IMR-90 (cell line): ENCODE data around the gene SH3RF3. TPM values are rescaled to one million over a fixed set of nuclear protein-coding genes. Genes with fewer than 3 reads are reported as not detected.

Experiments
- ATAC-seq: fragments of 200-7000 bp; cut with Tn5 transposase; 2 replicates; pipeline ENCODE4 v1.9.1; 2020; ENCODE audit warnings: low read depth, mild to moderate bottlenecking, moderate library complexity
- BruUV-seq: library from RNA; stranded (reverse); fragments of 400-500 nt; replicated peaks from 2 replicates; lab custom pipeline; 2021; lab: Mats Ljungman, UMichigan
- CTCF ChIA-PET: fragments of 300-600 bp; formaldehyde crosslinking; extraction: SDS; loops from one replicate; lab custom pipeline; 2021; ENCODE audit warnings: antibody characterized with exemption; lab: Yijun Ruan, JAX
- POLR2A ChIA-PET: fragments of 300-600 bp; sonication (Branson Sonifier 250); formaldehyde crosslinking; loops from one replicate; lab custom pipeline; 2022; ENCODE audit warnings: antibody characterized with exemption; ENCODE audit not compliant: unreplicated experiment; lab: Charles Lee
- DNase-seq: peaks from one replicate; pipeline ENCODE4 v3.0.0; 2013
- H2AFZ ChIP-seq: replicated peaks from 2 replicates; pipeline ENCODE3; 2013; ENCODE audit warnings: low read length, mild to moderate bottlenecking; ENCODE audit not compliant: poor library complexity
- H2AK5ac ChIP-seq: 2 replicates; pipeline ENCODE4 v1.6.1; 2013; ENCODE audit warnings: low read depth, low read length, inconsistent platforms
- H2AK9ac ChIP-seq: replicated peaks from 2 replicates; pipeline ENCODE3; 2013; ENCODE audit warnings: mild to moderate bottlenecking, low read depth, low read length, moderate library complexity; ENCODE audit not compliant: poor library complexity
- H2BK120ac ChIP-seq: 2 replicates; pipeline ENCODE4 v1.6.1; 2013; ENCODE audit warnings: low read depth, low read length, inconsistent platforms
- H2BK15ac ChIP-seq: 3 replicates; pipeline ENCODE4 v1.6.1; 2013; ENCODE audit warnings: low read depth, low read length, inconsistent platforms
- H2BK20ac ChIP-seq: 2 replicates; pipeline ENCODE4 v1.6.1; 2013; ENCODE audit warnings: low read depth, mild to moderate bottlenecking, inconsistent platforms, low read length, moderate library complexity
- H2BK5ac ChIP-seq: 2 replicates; pipeline ENCODE4 v1.6.1; 2013; ENCODE audit warnings: mild to moderate bottlenecking, low read depth, low read length, inconsistent platforms; ENCODE audit not compliant: poor library complexity, severe bottlenecking
- H3K14ac ChIP-seq: replicated peaks from 2 replicates; pipeline ENCODE4 v1.6.1; 2013; ENCODE audit warnings: low read depth, low read length, inconsistent platforms
- H3K18ac ChIP-seq: 2 replicates; pipeline ENCODE4 v1.6.1; 2013; ENCODE audit warnings: low read depth, low read length, control low read depth
- H3K23ac ChIP-seq: 2 replicates; pipeline ENCODE4 v1.6.1; 2013; ENCODE audit warnings: low read depth, low read length, inconsistent platforms
- H3K27ac ChIP-seq: 2 replicates; pipeline ENCODE4 v1.5.1; 2013; ENCODE audit warnings: mild to moderate bottlenecking, control low read depth, low read length; ENCODE audit not compliant: insufficient read depth
- H3K27me3 ChIP-seq: 2 replicates; pipeline ENCODE4 v1.6.1; 2013; ENCODE audit warnings: low read length; ENCODE audit not compliant: control insufficient read depth, insufficient read depth
- H3K36me3 ChIP-seq: 2 replicates; pipeline ENCODE4 v1.6.1; 2013; ENCODE audit warnings: low read length, mixed read lengths; ENCODE audit not compliant: control insufficient read depth, insufficient read depth
- H3K4ac ChIP-seq: 2 replicates; pipeline ENCODE4 v1.6.1; 2013; ENCODE audit warnings: low read depth, low read length, inconsistent platforms
- H3K4me1 ChIP-seq: 2 replicates; pipeline ENCODE4 v1.6.1; 2013; ENCODE audit warnings: low read length, mixed read lengths; ENCODE audit not compliant: control insufficient read depth, insufficient read depth
- H3K4me2 ChIP-seq: 2 replicates; pipeline ENCODE4 v1.6.1; 2013; ENCODE audit warnings: low read depth, mild to moderate bottlenecking, control low read depth, low read length, moderate library complexity
- H3K4me3 ChIP-seq: 2 replicates; pipeline ENCODE4 v1.5.1; 2013; ENCODE audit warnings: low read depth, mild to moderate bottlenecking, control low read depth, low read length, moderate library complexity; ENCODE audit not compliant: insufficient read depth
- H3K56ac ChIP-seq: 2 replicates; pipeline ENCODE4 v1.6.1; 2013; ENCODE audit warnings: low read length, inconsistent platforms; ENCODE audit not compliant: insufficient read depth; ENCODE audit errors: extremely low read depth
- H3K79me1 ChIP-seq, 2 experiments: 2 replicates each; pipeline ENCODE4 v1.6.1; 2013; ENCODE audit warnings: low read length in 2 of 2, inconsistent platforms in 1 of 2, low read depth in 1 of 2
- H3K9ac ChIP-seq: 2 replicates; pipeline ENCODE4 v1.6.1; 2013; ENCODE audit warnings: low read depth, low read length, control low read depth
- H3K9me1 ChIP-seq: 2 replicates; pipeline ENCODE4 v1.6.1; 2013; ENCODE audit warnings: low read length, inconsistent platforms; ENCODE audit not compliant: insufficient read depth
- H3K9me3 ChIP-seq: 2 replicates; pipeline ENCODE4 v1.6.1; 2013; ENCODE audit warnings: low read length; ENCODE audit not compliant: control insufficient read depth, insufficient read depth
- H4K20me1 ChIP-seq: 2 replicates; pipeline ENCODE4 v1.6.1; 2013; ENCODE audit warnings: low read length, inconsistent platforms; ENCODE audit not compliant: insufficient read depth
- H4K5ac ChIP-seq: 2 replicates; pipeline ENCODE4 v1.6.1; 2013; ENCODE audit warnings: mild to moderate bottlenecking, low read depth, low read length, control low read depth
- H4K8ac ChIP-seq, 2 experiments: 2 replicates each; pipeline ENCODE4 v1.6.1; 2013; ENCODE audit warnings: low read depth in 2 of 2, low read length in 2 of 2, control low read depth in 1 of 2, inconsistent platforms in 1 of 2
- H4K91ac ChIP-seq: 2 replicates; pipeline ENCODE4 v1.6.1; 2013; ENCODE audit warnings: low read depth, low read length, inconsistent platforms; ENCODE audit not compliant: insufficient read depth
- BHLHE40 ChIP-seq: fragments of 150-350 bp; IDR thresholded peaks from 2 replicates; pipeline ENCODE4 v1.6.1; 2016; ENCODE audit warnings: mild to moderate bottlenecking, low read depth, low read length
- CHD1 ChIP-seq: IDR thresholded peaks from 2 replicates; pipeline ENCODE4 v1.6.1; 2012; ENCODE audit warnings: low read depth, low read length, improper control_type of control experiment
- ELK1 ChIP-seq: fragments of 150-350 bp; IDR thresholded peaks from 2 replicates; pipeline ENCODE4 v1.6.1; 2016; ENCODE audit warnings: low read depth, mild to moderate bottlenecking, low read length, moderate library complexity, borderline replicate concordance
- FOS ChIP-seq: fragments of 150-350 bp; IDR thresholded peaks from 2 replicates; pipeline ENCODE4 v1.6.1; 2016; ENCODE audit warnings: low read depth, low read length
- MAZ ChIP-seq: IDR thresholded peaks from 2 replicates; pipeline ENCODE4 v1.6.1; 2012; ENCODE audit warnings: low read depth, mild to moderate bottlenecking, low read length, improper control_type of control experiment, moderate library complexity, borderline replicate concordance
- MXI1 ChIP-seq: IDR thresholded peaks from 2 replicates; pipeline ENCODE4 v1.6.1; 2012; ENCODE audit warnings: low read depth, mild to moderate bottlenecking, low read length, moderate library complexity, borderline replicate concordance
- NFE2L2 ChIP-seq: fragments of 150-350 bp; IDR thresholded peaks from 2 replicates; pipeline ENCODE4 v1.6.1; 2016; ENCODE audit warnings: low read depth, mild to moderate bottlenecking, low read length
- POLR2A ChIP-seq: IDR thresholded peaks from 2 replicates; pipeline ENCODE4 v1.6.1; 2012; ENCODE audit warnings: mild to moderate bottlenecking, low read depth, low read length
- SMC3 ChIP-seq: fragments of 150-350 bp; IDR thresholded peaks from 2 replicates; pipeline ENCODE4 v1.6.1; 2016; ENCODE audit warnings: low read depth, mild to moderate bottlenecking, antibody characterized with exemption, low read length, moderate library complexity
- WGBS, 2 experiments: methylation state at CpG; one replicate each; pipeline versions ENCODE4 v1.1.5 to v1.1.7; 2013; ENCODE audit warnings: missing lambda C conversion rate in 2 of 2; ENCODE audit not compliant: insufficient read length in 1 of 2; ENCODE audit errors: extremely low coverage in 2 of 2; 5-methylcytosine and 5-hydroxymethylcytosine counted together
- dilution Hi-C: fragments of 300-500 bp; cut with HindIII; formaldehyde crosslinking; loops from one replicate; pipeline ENCODE4 v1.14.3; 2018; ENCODE audit warnings: low sequenced_read_pairs; ENCODE audit not compliant: unreplicated experiment
- in situ Hi-C: fragments of 300-500 bp; cut with MboI; formaldehyde crosslinking; loops from 3 replicates; pipeline ENCODE4 v1.14.3; 2019; ENCODE audit warnings: low sequenced_read_pairs, inconsistent platforms, mixed read lengths
- intact Hi-C: fragments of 100-400 bp; cut with micrococcal nuclease; formaldehyde crosslinking; loops from 2 replicates; pipeline ENCODE4 v1.10.0; 2022
- polyA plus RNA-seq, 3 experiments: library from polyadenylated mRNA; depleted of rRNA; stranded (reverse); fragments of >200 nt; gene quantifications; 2 replicates each; pipeline ENCODE4 v1.2.3, GENCODE V29; 2012; ENCODE audit warnings: low replicate concordance in 1 of 3
- total RNA-seq: library from RNA; depleted of rRNA; stranded (reverse); fragments of >200 nt; gene quantifications from 2 replicates; pipeline ENCODE4 v1.2.3, GENCODE V29; 2012

SH3RF3 gene
- total and polyA plus RNA-seq, 2 of the 4 experiments (the other 2 are of a cell fraction), result 3.4 to 5.3 TPM

DNA sequence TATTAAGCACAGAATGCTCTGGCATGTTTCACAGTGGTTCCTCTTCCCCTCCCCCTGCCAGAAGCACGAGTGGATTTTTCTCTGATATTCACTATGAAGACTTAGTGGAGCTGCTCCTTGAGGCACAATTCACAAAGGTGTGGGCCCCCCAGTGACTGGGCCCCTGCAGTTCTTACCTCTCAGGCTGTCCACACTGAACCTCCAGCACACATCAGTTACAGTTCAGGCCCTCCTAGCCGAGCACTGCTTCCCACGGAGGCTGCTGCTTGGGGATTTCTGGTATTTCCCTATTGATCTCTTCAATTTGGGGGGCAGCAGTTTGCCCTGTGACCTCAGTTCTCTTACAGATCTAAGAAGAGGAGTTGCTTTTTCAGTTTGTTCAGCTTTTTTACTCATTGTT is 236.1 kb downstream of the SH3RF3 start:
- H3K36me3 ChIP-seq, result no peaks in the 10 kb centered on the region
- no peak overlapping the region for H3K4me2 ChIP-seq
- H3K27me3 ChIP-seq, result no peaks in the 10 kb centered on the region
- no peak overlapping the region for H3K23ac ChIP-seq
- TF ChIP-seq BHLHE40 (no peak), MAZ (no peak), CHD1 (no peak), NFE2L2 (no peak), ELK1 (no peak), POLR2A (no peak), FOS (no peak), SMC3 (no peak), MXI1 (no peak)
- intact Hi-C loops, result no loop called here
- no peak overlapping the region for H2AFZ ChIP-seq
- no peak overlapping the region for H3K4ac ChIP-seq
- no peak overlapping the region for H2AK5ac ChIP-seq
- no peak overlapping the region for H4K5ac ChIP-seq
- H3K14ac ChIP-seq, result no peak overlapping the region
- H2BK120ac ChIP-seq, result no peak overlapping the region
- no peak overlapping the region for H3K27ac ChIP-seq
- ATAC-seq, result no peak
- DNase-seq, result no peak
- H3K4me1 ChIP-seq, result peaks cover 5% of the 10 kb centered on the region; the same call in 1 of the 2 replicates
- no peak overlapping the region for H3K4me3 ChIP-seq
- no TSS peak for BruUV-seq
- no peak overlapping the region for H2BK20ac ChIP-seq
- H4K20me1 ChIP-seq, result peaks cover 22% of the 10 kb centered on the region; the same call in 1 of the 2 replicates
- CTCF ChIA-PET, result no interaction called here
- H2AK9ac ChIP-seq, result no peak overlapping the region
- 56% methylated on average over 1 of the region's 3 CpGs; no CpG with 5 or more reads in 1 of the 2 experiments for WGBS, 2 experiments
- H3K18ac ChIP-seq, result no peak overlapping the region
- H3K9me3 ChIP-seq, result no peaks in the 10 kb centered on the region
- H3K9ac ChIP-seq, result no peak overlapping the region
- H3K79me1 ChIP-seq, result peaks cover 15 to 55% of the 10 kb centered on the region in 2 experiments
- in situ Hi-C loops, result no loop called here
- no peak overlapping the region for H2BK15ac ChIP-seq
- no peak overlapping the region for H4K91ac ChIP-seq
- H4K8ac ChIP-seq, result no peak overlapping the region
- no peaks in the 10 kb centered on the region for H3K9me1 ChIP-seq
- H3K56ac ChIP-seq, result no peak overlapping the region
- H2BK5ac ChIP-seq, result no peak overlapping the region
- POLR2A ChIA-PET, result no interaction called here
- dilution Hi-C loops, result no loop called here
